ENCODE results near the gene CISD2. TPM values are rescaled to one million over a fixed set of nuclear protein-coding genes. Genes with fewer than 3 reads are reported as not detected.

CISD2 gene
- total and polyA plus RNA-seq, 2 experiments from 2014 or later: 34.1 to 102 TPM

DNA sequence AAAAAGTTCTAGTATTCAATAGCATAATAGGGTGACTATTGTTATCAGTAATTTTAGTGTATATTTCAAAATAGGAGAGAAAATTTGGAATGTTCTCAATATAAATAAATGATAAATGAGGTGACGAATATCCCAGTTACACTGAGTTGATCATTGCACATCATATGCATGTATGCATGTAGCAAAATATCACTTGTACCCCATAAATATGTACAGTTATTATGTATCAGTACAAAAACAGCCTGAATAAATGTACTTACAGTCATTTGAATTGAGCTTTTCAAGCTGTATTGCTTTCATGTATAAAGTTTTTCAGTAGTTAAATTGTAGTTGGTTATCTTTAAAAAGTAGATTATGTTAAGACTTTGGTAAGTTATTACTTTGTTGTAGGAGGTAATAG, 12.6 kb downstream of the CISD2 start:
- H3K27ac ChIP-seq (ENCODE audit: low read depth): no peak overlapping the region
- TF ChIP-seq EZH2phosphoT487 (IDR thresholded peaks at IDR 0.05; ENCODE audit: unreplicated experiment) (no peak), ZNF462 (CRISPR knock-in tag; IDR thresholded peaks at IDR 0.05) (no peak), STAT1 (IDR thresholded peaks at IDR 0.05; ENCODE audit: unreplicated experiment) (no peak), EZH2 (IDR thresholded peaks at IDR 0.05; ENCODE audit: low read depth, unreplicated experiment) (no peak), ZNF114 (CRISPR knock-in tag; IDR thresholded peaks at IDR 0.05) (no peak), CREB1 (CRISPR knock-in tag; IDR thresholded peaks at IDR 0.05; ENCODE audit: low read depth) (no peak), REST (IDR thresholded peaks at IDR 0.05; ENCODE audit: unreplicated experiment) (no peak), ETS1 (IDR thresholded peaks at IDR 0.05) (no peak), NANOG (IDR thresholded peaks at IDR 0.05; ENCODE audit: borderline replicate concordance) (no peak), JUNB (IDR thresholded peaks at IDR 0.05; ENCODE audit: unreplicated experiment) (no peak), POLR2AphosphoS5 (IDR thresholded peaks at IDR 0.05; ENCODE audit: low read depth) (no peak), ZNF331 (CRISPR knock-in tag; IDR thresholded peaks at IDR 0.05; ENCODE audit: low read depth) (no peak)
- TF ChIP-seq, protein P1, sequence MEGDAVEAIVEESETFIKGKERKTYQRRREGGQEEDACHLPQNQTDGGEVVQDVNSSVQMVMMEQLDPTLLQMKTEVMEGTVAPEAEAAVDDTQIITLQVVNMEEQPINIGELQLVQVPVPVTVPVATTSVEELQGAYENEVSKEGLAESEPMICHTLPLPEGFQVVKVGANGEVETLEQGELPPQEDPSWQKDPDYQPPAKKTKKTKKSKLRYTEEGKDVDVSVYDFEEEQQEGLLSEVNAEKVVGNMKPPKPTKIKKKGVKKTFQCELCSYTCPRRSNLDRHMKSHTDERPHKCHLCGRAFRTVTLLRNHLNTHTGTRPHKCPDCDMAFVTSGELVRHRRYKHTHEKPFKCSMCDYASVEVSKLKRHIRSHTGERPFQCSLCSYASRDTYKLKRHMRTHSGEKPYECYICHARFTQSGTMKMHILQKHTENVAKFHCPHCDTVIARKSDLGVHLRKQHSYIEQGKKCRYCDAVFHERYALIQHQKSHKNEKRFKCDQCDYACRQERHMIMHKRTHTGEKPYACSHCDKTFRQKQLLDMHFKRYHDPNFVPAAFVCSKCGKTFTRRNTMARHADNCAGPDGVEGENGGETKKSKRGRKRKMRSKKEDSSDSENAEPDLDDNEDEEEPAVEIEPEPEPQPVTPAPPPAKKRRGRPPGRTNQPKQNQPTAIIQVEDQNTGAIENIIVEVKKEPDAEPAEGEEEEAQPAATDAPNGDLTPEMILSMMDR (conservative IDR thresholded peaks at IDR 0.05; ENCODE audit: low read depth in 2 of 2): no peak
- H3K79me2 ChIP-seq (replicated peaks; ENCODE audit: insufficient read depth): peaks cover 73% of the 10 kb centered on the region
- DNase-seq (ENCODE audit: low spot score) (no peak), ATAC-seq (no peak)
- H3K4me1 ChIP-seq (ENCODE audit: insufficient read depth): peaks cover 13% of the 10 kb centered on the region
- Mint-ChIP-seq H3K4me3 (no peak overlapping the region), H3K27ac (no peak overlapping the region), H3K27me3 (ENCODE audit: insufficient read depth, low read depth, poor library complexity) (peaks cover 4% of the 10 kb centered on the region), H3K9me3 (peaks cover 23% of the 10 kb centered on the region), H3K36me3 (ENCODE audit: low read depth) (peaks cover 36% of the 10 kb centered on the region), H3K4me1 (peaks cover 11% of the 10 kb centered on the region; the same call in 2 of the 3 replicates)
- no peaks in the 10 kb centered on the region for H3K9me2 ChIP-seq (ENCODE audit: insufficient read depth)
- H3K27me3 ChIP-seq (ENCODE audit: insufficient read depth): no peaks in the 10 kb centered on the region
- H3K4me3 ChIP-seq: no peak overlapping the region
- H2AFZ ChIP-seq: no peak overlapping the region
- H3F3A ChIP-seq (replicated peaks; ENCODE audit: low read depth): no peaks in the 10 kb centered on the region
- peaks cover 7% of the 10 kb centered on the region; the same call in 1 of the 2 replicates for H4K20me1 ChIP-seq (replicated peaks; ENCODE audit: insufficient read depth)
- H3K4me2 ChIP-seq: no peak overlapping the region
- peaks cover 12% of the 10 kb centered on the region for H3K36me3 ChIP-seq (ENCODE audit: insufficient read depth)
